ENCODE results near the gene DCAF7.

The DCAF7 gene
- 32.1 to 170 (median 90.0) reads per million in 17 experiments for total RNA-seq

DNA sequence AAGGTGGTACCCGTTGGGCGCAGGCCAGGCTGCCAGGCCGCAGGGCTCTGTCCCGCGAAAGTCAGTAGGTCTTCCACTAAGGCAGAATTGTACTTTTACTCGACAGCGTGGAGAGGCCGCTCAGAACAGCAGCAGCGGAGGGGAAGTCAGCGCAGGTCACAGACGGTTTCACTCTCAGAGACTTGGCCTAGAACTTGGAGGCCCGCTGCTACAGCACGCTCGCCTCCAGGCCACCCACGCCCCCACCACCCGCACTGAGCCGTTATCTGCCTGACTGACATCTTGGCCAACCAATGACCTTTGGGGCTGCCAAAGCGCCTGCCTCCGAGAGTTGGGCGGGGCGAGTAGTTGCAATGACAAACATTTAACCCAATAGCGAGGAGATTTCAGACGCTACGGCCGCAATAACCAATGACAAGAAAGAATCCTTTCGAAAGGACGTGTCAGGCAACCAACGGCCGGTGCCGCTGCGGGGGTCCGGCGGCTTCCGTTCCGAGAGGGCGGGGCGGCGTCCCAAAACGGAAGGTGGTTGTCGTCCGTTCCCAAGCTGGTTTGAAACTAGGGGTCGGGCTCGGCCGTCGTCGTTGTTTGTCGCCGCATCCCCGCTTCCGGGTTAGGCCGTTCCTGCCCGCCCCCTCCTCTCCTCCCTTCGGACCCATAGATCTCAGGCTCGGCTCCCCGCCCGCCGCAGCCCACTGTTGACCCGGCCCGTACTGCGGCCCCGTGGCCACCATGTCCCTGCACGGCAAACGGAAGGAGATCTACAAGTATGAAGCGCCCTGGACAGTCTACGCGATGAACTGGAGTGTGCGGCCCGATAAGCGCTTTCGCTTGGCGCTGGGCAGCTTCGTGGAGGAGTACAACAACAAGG, at the start of gene DCAF7:
Gene DCAF7, plus strand, starts transcription at position 532 of the 871 bp plus-strand sequence. Its CDS starts 201 bp downstream, at position 733.
- DNase-seq, result peak; percentile 99 to 100 (median 100)

- DNase-seq, result peak; percentile 50 to 79 (median 68)
Measured at GRCh38 chr17:63500543-63501390, 49.5 kb upstream of the DCAF7 start.

GRCh38 chr17:63503341-63503705, 47.0 kb upstream of the DCAF7 start:
- DNase-seq, result no peak

DNA sequence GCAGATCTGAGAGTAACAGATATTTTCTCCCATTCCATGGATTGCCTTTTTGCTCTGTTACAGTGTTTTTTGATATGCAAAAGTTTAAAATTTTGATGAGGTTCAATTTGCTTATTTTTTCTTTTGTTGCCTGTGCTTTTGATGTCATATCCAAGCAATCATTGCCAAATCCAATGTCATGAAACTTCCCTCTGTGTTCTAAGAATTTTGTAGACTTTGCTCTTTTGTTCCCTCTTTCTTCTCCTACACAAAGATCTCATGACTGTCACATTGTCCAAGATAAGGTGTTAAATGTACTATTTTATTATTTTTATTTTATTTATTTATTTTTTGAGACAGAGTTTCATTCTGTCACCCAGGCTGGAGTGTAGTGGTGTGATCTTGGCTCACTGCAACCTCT, 46.0 kb upstream of the DCAF7 start:
- DNase-seq, result peak in 3 of 4 experiments; percentile 33 to 72 (median 69)

- peak; percentile 30 to 60 (median 37) for DNase-seq
Measured at GRCh38 chr17:63505341-63505740, 44.9 kb upstream of the DCAF7 start.

GRCh38 chr17:63506627-63507026, 43.6 kb upstream of the DCAF7 start:
- DNase-seq, result no peak

GRCh38 chr17:63511331-63511730, 38.9 kb upstream of the DCAF7 start:
- no peak for DNase-seq

GRCh38 chr17:63512388-63512787, 37.9 kb upstream of the DCAF7 start:
- DNase-seq, result no peak

DNA sequence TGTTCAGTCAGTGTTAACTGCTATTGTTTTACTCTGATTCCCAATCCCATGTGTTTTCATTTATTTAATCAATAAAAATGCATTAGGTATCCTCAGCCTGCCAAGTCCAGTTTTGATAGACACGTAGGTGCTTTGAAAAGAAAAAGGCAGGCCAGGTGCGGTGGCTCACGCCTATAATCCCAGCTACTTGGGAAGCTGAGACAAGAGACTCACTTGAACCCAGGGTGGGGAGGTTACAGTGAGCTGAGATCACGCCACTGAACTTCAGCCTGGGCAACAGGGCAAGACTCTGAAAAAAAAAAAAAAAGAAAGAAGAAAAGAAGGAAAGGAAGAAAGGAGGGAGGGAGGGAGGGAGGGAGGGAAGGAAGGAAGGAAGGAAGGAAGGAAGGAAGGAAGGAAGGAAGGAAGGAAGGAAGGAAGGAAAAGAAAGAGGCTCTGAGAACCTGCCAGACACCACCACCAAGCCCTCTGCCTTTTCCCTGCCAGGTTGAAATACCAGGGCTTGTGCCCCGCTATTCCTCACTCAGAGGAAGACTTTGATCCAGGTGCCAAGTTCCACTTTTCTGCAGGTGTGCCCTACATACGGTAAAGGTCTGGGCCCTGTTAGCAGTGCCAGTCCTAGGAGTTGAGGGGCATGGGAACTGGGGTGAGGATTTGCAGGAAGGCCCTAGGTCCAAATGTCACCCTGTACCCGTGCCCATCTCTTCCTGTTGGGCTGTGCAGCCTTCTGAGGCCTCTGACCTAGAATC, 37.2 kb upstream of the DCAF7 start:
- DNase-seq, result no peak

GRCh38 chr17:63514477-63514876, 35.8 kb upstream of the DCAF7 start:
- DNase-seq, result no peak

GRCh38 chr17:63514974-63515373, 35.3 kb upstream of the DCAF7 start:
- DNase-seq, result no peak

DNA sequence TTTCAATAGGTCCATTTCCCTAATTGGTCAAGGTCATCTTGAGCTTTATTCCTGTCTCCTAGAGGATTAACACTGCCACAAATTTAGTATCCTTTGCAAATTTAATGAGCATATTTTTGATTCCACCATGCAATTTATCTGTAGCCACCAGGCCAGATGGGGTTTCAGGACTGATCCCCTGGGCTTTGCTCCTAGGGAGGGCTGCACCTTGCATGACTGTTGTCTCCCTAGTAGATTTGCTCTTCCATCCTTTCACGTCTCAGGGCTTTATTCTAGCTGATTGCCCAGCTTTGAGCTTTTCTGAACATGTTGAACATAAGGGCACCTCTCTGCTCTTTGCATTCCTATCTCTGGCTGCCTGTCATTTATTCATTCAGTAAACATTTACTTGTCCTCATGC, 34.9 kb upstream of the DCAF7 start:
- DNase-seq, result no peak

- DNase-seq, result peak; percentile 26 to 61 (median 46)
Measured at GRCh38 chr17:63516910-63517824, 33.1 kb upstream of the DCAF7 start.

DNA sequence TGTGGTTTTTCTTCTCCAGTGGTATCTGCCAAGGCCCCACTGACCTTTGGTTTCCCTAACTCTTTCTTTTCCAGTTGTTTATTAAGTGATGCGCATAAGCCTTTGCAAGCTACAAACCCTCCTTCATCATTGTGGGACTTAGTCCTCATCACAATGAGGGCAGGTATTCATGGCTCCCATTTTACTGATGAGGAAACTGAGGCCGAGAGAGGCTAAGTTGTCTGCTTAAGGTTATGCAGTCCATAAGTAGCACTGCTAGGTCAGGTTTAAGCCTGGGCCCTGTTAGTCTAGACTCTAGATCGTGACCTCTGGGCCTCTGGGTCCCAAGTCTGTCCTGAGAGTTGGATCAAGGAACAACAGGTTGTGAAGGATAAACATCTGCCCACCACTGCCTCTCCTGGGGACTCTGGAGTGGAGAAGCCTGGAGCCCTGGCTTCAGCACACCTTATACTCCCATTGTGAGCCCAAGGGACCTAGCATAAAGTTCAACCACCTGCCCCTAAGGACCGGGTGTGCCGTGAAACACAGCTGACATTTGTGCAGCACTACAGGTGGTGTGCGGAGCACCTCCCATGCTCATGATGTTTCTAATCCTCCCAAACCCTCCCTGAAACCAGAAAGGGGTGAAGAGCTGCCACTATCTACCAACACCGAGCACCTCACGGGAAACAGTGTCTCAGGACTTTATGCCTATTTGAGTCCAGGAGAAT, 32.3 kb upstream of the DCAF7 start:
- DNase-seq, result no peak

DNA sequence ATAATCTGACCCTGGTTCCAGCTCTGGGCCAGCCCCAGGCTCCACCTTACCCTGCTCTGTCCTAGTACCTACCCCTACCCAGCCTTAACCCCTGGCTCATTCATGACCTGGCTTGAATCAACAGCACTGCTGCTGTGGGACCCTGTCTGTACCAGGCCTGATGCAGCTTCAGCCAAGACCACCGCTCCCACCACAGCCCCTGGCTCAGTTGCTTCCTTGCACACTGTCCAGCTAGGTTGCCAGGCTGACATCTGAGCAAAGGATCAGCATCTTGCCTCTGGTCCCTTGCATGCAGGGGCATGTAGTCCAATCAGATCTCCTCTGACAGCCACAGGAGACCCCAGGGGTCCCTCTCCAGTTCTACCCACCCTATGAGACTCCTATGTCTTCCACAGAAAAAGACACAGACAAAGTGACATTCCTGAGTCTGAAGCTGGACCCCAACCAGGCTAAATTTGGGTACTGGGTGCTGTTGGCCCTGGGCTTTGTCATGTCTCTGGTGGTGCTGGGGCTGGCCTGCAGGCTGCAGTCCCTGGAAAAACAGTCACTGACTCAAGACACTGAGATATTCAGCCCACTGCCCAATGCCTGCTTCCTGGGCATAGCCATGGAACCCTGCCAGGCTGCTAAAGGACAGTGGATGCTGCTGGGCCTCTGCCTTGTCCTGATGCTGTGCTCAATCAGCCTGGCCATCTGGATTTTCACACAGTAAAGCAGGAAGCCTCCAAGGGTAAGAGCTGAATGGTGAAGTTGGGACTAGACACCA, 31.0 kb upstream of the DCAF7 start:
- no peak for DNase-seq

- DNase-seq, result no peak
Measured at GRCh38 chr17:63519972-63520882, 30.1 kb upstream of the DCAF7 start.

DNA sequence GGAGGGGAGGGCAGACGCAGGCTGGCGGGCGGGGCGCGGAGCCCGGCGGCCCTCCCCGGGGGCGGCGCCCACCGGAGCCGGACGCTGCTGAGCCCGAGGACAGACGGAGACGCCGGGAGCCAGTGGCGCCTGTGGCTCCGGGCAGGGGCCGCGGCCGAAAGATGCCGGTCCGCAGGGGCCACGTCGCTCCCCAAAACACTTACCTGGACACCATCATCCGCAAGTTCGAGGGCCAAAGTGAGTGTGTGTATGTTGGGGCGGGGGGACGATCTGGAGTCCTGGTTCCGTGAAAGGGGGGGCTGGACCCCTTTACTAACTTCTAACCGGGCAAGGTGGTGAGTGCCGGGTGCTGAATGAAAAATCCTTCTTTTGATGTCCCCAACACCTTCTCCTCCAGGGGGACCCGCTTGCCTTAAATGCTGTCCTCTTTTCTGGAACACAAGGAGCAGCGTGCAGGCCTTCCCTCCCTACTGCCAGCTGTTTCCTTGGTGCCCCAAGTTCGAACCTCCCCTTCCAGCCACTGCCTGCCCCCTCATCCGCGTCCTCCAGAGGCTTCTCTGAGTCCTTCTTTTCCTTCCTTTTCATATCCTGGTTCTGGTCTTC, 26.9 kb upstream of the DCAF7 start, which contains the start of gene KCNH6:
Gene KCNH6, plus strand, starts transcription at position 106 of the 603 bp plus-strand sequence. Its CDS starts 56 bp downstream, at position 162.
- DNase-seq, result no peak

DNA sequence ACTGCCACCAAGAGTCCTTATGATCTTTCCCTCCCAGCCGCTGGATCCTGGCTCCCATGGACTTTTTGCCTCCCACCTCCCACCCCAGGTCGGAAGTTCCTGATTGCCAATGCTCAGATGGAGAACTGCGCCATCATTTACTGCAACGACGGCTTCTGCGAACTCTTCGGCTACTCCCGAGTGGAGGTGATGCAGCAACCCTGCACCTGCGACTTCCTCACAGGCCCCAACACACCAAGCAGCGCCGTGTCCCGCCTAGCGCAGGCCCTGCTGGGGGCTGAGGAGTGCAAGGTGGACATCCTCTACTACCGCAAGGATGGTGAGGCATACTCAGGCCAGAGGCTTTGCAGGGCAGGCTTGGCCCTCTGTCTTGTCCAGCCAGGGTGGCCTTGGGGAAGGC, 26.2 kb upstream of the DCAF7 start:
- no peak for DNase-seq
